Smooth muscle cell (in vitro differentiated cells): ENCODE results near the gene CEP112. TPM values are rescaled to one million over a fixed set of nuclear protein-coding genes. Genes with fewer than 3 reads are reported as not detected.

Experiments used
- DNase-seq: peaks from one replicate; lab custom pipeline; 2025; ENCODE audit not compliant: unreplicated experiment; lab: John Stamatoyannopoulos, UW
- H2AFZ ChIP-seq: fragments of 200-600 bp; sonication (generic); 2 replicates; pipeline ENCODE4 v1.6.0; 2016; ENCODE audit warnings: antibody characterized with exemption, low read depth, mild to moderate bottlenecking
- H3F3A ChIP-seq: fragments of 200-600 bp; sonication (generic); 2 replicates; pipeline ENCODE4 v1.6.0; 2017; ENCODE audit warnings: antibody characterized with exemption, low read depth
- H3K27ac ChIP-seq: fragments of 200-600 bp; sonication (generic); 2 replicates; pipeline ENCODE4 v1.5.1; 2016; ENCODE audit warnings: low read depth, mild to moderate bottlenecking
- H3K27me3 ChIP-seq: fragments of 200-600 bp; sonication (generic); 2 replicates; pipeline ENCODE4 v1.6.1; 2016; ENCODE audit warnings: low read depth, mild to moderate bottlenecking
- H3K36me3 ChIP-seq: fragments of 200-600 bp; sonication (generic); 2 replicates; pipeline ENCODE4 v1.5.1; 2016; ENCODE audit warnings: low read depth
- H3K4me1 ChIP-seq: fragments of 200-600 bp; sonication (generic); 2 replicates; pipeline ENCODE4 v1.5.1; 2016; ENCODE audit warnings: low read depth
- H3K4me2 ChIP-seq: fragments of 200-600 bp; sonication (generic); 2 replicates; pipeline ENCODE4 v1.6.0; 2016; ENCODE audit warnings: mild to moderate bottlenecking
- H3K4me3 ChIP-seq: fragments of 200-600 bp; sonication (generic); 2 replicates; pipeline ENCODE4 v1.5.1; 2016; ENCODE audit warnings: mild to moderate bottlenecking
- H3K79me2 ChIP-seq: fragments of 200-600 bp; sonication (generic); 2 replicates; pipeline ENCODE4 v1.6.0; 2016; ENCODE audit warnings: low read depth, mild to moderate bottlenecking
- H3K9ac ChIP-seq: fragments of 200-600 bp; sonication (generic); 2 replicates; pipeline ENCODE4 v1.6.0; 2016; ENCODE audit warnings: low read depth
- H3K9me3 ChIP-seq: fragments of 200-600 bp; sonication (generic); replicated peaks from 2 replicates; pipeline ENCODE4 v1.5.1; 2016; ENCODE audit warnings: low read depth
- H4K20me1 ChIP-seq: fragments of 200-600 bp; sonication (generic); 2 replicates; pipeline ENCODE4 v1.6.0; 2016; ENCODE audit warnings: low read depth
- CTCF ChIP-seq: fragments of 200-600 bp; sonication (generic); IDR thresholded peaks from 2 replicates; pipeline ENCODE4 v1.5.1; 2017; ENCODE audit warnings: borderline replicate concordance, mild to moderate bottlenecking, antibody characterized with exemption; ENCODE audit not compliant: insufficient read depth, poor library complexity, severe bottlenecking
- WGBS: methylation state at CpG from one replicate; pipeline ENCODE4 v1.1.7; 2016; ENCODE audit warnings: low lambda C conversion rate; 5-methylcytosine and 5-hydroxymethylcytosine counted together
- polyA plus RNA-seq: library from polyadenylated mRNA; unstranded; fragments of >200 nt; fragmentation: Nextera tagmentation; extraction: Ambion mirVana; gene quantifications from 2 replicates; pipeline ENCODE4 v1.2.1, GENCODE V29; 2016
- total RNA-seq: library from RNA; depleted of rRNA; stranded (reverse); fragments of >200 nt; gene quantifications from 2 replicates; pipeline ENCODE4 v1.2.3, GENCODE V29; 2014

CEP112 gene
- total and polyA plus RNA-seq, 2 experiments from 2014 or later, result 8.3 to 9.9 TPM

GRCh38 chr17:65609286-65609685 is 582.6 kb downstream of the CEP112 start:
- Histone ChIP-seq H3K4me3 (no peak overlapping the region), H4K20me1 (no peaks in the 10 kb centered on the region), H3F3A (no peaks in the 10 kb centered on the region), H3K27me3 (no peaks in the 10 kb centered on the region), H3K36me3 (no peaks in the 10 kb centered on the region), H3K9ac (no peak overlapping the region), H3K79me2 (no peaks in the 10 kb centered on the region), H3K27ac (no peak overlapping the region), H3K4me2 (no peak overlapping the region), H2AFZ (no peak overlapping the region), H3K9me3 (no peaks in the 10 kb centered on the region), H3K4me1 (no peaks in the 10 kb centered on the region)
- WGBS, result 79% methylated on average over 2 of the region's 2 CpGs
- no peak for TF ChIP-seq CTCF
- DNase-seq, result no peak

DNA sequence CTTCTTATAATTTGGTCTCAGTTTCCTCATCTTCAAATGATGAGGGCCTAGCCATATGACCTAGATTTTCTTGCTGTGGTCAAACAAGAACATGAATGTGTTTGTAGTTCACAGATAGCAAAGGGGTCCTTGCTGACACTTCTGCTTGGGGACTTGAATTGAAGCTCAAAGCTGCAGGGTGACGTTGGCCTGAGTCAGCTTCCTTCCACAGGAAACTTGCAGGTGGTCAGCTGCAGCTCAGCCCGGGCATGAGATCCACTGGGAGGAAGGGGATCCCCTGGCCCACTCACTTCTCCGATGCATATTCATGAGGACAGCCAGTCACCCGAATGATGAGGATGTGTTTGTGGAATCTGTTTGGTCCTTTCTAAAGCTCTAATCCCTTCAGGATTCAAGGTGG is 587.9 kb downstream of the CEP112 start:
- no peaks in the 10 kb centered on the region for H3K79me2 ChIP-seq
- H4K20me1 ChIP-seq, result no peaks in the 10 kb centered on the region
- no peak for DNase-seq
- H3K4me2 ChIP-seq, result no peak overlapping the region
- H3F3A ChIP-seq, result no peaks in the 10 kb centered on the region
- H3K27ac ChIP-seq, result no peak overlapping the region
- no peak overlapping the region for H2AFZ ChIP-seq
- no peak overlapping the region for H3K9ac ChIP-seq
- no peak for TF ChIP-seq CTCF
- H3K27me3 ChIP-seq, result no peaks in the 10 kb centered on the region
- 87% methylated on average over 4 of the region's 4 CpGs for WGBS
- no peaks in the 10 kb centered on the region for H3K9me3 ChIP-seq
- no peaks in the 10 kb centered on the region for H3K36me3 ChIP-seq
- H3K4me1 ChIP-seq, result peaks cover 11% of the 10 kb centered on the region
- H3K4me3 ChIP-seq, result no peak overlapping the region

DNA sequence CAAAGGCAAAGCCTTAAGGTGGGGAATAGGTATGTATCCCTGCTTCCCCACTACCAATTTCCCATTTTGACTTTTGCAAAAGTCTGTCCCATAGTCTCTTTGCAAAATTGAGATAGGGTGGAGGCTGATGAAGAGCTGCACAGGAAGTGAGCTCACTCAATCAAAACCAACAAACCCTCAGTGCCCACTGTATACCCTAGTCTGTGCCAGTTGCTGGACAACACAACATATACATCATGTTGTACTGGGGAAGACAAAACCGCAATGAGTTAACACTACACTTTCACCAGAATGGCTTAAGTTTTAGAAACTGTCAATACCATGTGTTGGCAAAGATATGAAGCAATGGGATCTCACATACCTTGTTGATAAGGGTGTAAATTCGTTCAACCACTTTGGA is 590.1 kb downstream of the CEP112 start:
- TF ChIP-seq CTCF, result no peak
- H3K9ac ChIP-seq, result no peak overlapping the region
- no peak overlapping the region for H3K4me2 ChIP-seq
- no peaks in the 10 kb centered on the region for H3K27me3 ChIP-seq
- H3K9me3 ChIP-seq, result no peaks in the 10 kb centered on the region
- H3K4me3 ChIP-seq, result no peak overlapping the region
- H3K4me1 ChIP-seq, result peaks cover 11% of the 10 kb centered on the region
- no peaks in the 10 kb centered on the region for H3K36me3 ChIP-seq
- no peak overlapping the region for H3K27ac ChIP-seq
- WGBS, result 92% methylated on average over 2 of the region's 2 CpGs
- H3K79me2 ChIP-seq, result no peaks in the 10 kb centered on the region
- H2AFZ ChIP-seq, result no peak overlapping the region
- no peak for DNase-seq
- H4K20me1 ChIP-seq, result no peaks in the 10 kb centered on the region
- H3F3A ChIP-seq, result no peaks in the 10 kb centered on the region

- Histone ChIP-seq H4K20me1 (no peaks in the 10 kb centered on the region), H2AFZ (no peak overlapping the region), H3F3A (no peaks in the 10 kb centered on the region), H3K4me3 (no peak overlapping the region), H3K9ac (no peak overlapping the region), H3K36me3 (no peaks in the 10 kb centered on the region), H3K79me2 (no peaks in the 10 kb centered on the region), H3K27ac (no peak overlapping the region), H3K4me2 (no peak overlapping the region), H3K9me3 (no peaks in the 10 kb centered on the region), H3K27me3 (no peaks in the 10 kb centered on the region), H3K4me1 (peaks cover 11% of the 10 kb centered on the region)
- WGBS, result 90% methylated on average over 1 of the region's 1 CpG
- no peak for TF ChIP-seq CTCF
- no peak for DNase-seq
These were observed 590.8 kb downstream of the CEP112 start for GRCh38 chr17:65601145-65601544.
